ENCODE results near the gene KATNBL1.
A peak's percentile ranks its signal among the peaks of the same experiment; 100 is the strongest.

KATNBL1 gene, protein sequence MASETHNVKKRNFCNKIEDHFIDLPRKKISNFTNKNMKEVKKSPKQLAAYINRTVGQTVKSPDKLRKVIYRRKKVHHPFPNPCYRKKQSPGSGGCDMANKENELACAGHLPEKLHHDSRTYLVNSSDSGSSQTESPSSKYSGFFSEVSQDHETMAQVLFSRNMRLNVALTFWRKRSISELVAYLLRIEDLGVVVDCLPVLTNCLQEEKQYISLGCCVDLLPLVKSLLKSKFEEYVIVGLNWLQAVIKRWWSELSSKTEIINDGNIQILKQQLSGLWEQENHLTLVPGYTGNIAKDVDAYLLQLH

DNA sequence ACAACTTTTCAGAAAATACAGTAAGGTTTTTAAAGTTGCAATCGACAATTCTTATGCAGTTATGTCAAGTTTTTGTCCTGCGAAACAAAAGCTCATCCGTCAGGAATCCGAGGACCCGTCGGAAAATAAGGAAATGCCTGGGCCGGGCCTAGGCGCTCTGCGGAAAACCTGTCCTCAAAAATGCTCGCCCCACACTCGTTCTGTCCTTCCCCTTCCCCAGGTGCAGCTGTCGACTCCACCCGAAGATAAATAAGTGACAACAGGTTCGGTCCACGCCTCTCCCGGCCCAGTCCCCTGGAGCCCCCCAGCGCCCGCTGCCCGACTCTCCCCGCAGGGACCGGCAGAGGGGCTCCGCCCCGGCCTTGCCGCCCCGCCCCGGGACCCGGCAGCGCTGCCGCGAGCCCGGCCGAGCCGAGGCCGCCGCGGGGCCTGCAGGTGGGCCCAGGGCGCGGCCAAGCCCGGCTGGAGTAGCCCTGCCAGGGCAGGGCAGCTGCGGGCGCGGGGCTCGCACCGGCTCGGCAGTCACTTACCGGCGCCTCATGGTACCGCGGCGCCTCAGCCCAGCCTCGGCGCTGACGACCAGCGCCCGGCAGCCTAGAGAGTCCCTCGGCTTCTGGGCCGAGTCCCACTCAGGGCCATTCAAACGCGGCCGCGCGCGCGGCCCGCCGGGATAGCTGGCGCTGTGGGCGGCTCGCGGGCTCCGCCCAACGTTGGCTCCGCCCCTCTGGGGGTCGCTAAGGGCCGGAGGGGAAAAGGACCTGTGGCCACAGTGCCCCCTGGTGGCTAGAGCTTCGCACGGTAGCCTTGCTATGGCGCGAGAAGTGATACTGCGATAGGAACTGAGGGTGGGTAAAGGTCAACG lies at the start of gene KATNBL1:
KATNBL1 (minus strand) TSS at position 676 of the 862 bp plus-strand sequence. CDS start 46,420 bp downstream, outside the sequence.
- DNase-seq, result peak; percentile 79

- no peak for DNase-seq
Observed at GRCh38 chr15:34259566-34259965, 49.7 kb upstream of the KATNBL1 start.

DNA sequence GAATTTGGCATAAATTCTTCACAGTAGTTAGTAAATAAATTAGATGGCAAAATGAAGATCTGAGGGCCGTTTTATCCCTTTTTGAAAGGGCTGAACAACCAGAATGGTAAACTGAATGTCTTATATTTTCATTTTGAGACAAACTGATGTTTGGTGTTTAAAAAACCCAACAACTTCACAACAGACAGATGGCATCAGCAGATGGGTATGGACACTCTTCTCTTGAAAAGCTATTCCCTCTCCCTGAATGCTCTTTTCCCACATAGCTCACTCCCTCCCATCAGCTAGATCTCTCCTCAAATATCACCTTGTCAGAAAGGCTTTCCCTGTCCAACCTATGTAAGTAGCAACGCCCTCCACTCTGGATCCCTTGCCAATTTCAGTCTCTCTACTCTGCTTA lies 48.3 kb upstream of the KATNBL1 start:
- no peak for DNase-seq

DNA sequence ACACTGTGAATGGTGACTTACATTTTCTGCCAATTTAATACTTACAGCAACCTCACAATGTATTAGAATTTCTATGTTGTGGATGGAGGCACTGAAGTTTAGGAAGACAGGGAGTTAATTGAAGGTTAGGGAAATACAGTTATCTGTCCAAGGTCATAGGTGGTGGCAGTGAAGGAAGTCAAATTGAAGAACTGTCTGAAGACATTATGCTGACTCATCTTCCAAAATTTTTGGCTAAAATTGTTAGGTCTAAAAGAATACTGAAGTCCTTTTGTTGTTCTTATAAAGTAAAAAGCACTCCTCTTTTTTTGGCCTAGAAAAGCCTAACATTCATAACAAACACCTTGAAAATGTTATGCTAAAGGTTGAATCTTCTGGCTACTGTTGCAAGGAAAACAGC lies 42.6 kb upstream of the KATNBL1 start:
- no peak for DNase-seq

- no peak for DNase-seq
Observed at GRCh38 chr15:34248190-34248589, 38.3 kb upstream of the KATNBL1 start.

DNA sequence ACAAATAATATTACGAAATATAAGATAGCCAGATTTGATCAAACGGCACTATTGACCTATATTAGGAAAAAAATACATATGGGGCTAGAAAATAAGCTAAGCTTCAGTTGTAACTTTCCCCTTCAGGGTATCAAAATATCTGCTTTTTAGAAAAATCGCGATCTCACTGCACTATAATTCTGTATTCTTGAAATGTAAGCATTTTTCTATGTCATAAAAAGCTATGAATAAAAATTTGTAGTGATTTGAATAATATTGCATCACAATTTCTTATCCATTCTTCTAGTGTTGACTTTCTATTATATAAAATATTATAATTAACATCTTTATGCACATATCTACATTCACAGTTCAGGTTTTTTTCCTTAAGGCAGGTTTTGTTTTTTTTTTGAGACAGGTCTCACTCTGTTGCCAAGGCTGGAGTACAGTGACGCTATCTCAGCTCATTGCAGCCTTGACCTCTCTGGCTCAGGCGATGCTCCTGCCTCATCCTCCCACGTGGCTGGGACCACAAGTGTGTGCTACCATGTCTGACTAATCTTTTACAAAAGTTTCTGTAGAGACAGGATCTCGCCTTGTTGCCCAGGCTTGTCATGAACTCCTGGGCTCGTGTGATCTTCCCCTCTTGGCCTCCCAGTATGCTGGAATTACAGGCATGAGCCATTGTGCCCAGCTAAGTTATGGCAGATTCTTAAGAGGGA lies 36.5 kb upstream of the KATNBL1 start:
- no peak for DNase-seq

DNA sequence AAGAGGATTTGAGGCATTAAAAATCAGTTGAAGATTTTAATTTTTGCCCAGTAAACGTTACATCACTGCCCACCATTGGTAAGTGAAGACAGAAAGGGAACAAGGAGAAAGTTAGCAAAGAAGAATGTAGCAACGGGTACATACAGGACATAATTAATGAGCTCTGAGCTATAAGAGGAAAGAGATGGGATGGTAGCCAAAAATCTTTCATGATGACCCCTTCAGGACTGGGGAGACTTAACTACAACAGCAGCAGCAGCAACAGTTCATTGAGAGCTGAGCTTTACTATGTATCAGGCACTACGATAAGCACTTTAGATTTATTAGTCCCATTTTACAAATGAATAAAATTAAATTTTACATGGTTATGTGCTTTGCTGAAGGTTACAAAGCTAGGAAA lies 33.3 kb upstream of the KATNBL1 start:
- DNase-seq, result no peak

GRCh38 chr15:34242331-34242710 lies 32.4 kb upstream of the KATNBL1 start:
- DNase-seq, result no peak

DNA sequence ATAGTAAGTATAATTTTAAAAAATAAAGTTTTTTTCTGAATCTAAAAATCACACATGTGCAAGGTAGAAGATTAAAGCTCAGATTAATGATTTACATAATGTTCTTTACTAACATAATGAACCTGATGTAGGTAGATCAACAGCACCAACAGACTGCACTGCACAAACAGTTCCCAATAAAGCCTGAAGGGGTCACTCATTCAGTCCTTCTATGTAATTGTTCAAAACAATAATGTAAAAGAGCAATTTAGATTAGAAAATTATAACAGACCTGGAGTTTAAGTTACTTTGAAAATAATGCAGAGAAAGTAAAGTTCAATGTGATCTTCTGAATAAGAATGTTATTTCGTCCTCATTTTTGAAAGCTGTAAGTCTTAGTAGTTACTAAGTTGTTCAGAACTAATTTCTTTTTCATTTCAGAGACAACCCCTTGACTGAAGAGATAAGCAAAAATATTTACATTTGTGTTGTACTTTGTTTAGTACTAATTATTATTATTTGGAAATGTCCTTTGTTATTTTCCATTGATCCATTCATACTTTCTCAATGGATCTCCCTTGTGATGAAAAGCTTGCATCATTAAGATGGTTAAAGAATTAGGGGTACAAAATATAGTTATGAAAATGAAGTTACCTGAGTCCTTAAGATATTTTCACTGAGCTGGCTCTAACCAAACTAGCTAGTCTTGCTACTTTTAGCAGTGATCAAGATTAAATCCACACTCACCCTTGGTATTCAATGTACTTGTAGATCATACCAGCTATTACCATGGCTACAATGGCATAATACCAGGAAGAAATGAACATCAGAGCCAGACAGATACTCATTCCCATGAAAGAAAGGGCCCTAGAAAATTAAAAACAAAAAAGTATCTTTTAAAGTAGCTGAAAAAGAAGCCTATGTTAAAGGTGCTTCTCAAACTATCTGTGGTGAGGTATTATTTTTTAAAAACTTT lies 31.8 kb upstream of the KATNBL1 start:
- no peak for DNase-seq

- DNase-seq, result no peak
Observed at GRCh38 chr15:34240537-34240936, 30.6 kb upstream of the KATNBL1 start.

DNA sequence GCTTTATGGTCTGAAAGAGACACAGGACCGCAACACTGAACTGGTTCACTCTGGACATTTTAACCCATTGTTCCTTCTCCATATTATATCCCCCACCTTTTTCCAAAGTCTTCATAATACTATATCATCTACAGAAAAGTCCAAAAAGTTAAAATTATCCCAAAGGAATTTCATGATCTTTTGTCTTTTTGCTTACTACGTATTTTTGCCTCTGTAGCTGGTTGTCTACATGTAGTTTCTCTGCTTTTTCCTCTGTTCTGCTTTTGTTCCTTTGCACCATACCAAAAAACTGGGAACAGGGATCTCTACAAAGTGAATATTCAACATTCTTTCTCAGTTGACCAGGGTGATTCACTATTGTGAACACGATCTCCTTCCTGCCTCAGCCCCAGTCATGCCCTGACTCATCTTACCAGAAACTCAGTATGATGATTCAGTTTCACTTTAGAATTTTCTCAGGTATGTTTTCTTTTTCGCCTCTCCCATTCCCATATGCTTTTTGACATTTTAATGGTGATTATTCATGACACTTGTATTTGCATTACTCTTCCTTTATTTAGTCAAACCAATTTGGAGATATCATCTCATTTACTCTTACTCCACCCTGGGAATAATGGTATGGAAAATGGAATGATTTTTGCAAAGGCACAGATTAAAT lies 29.4 kb upstream of the KATNBL1 start:
- DNase-seq, result peak; percentile 64

- DNase-seq, result no peak
Observed at GRCh38 chr15:34233614-34234013, 23.7 kb upstream of the KATNBL1 start.

GRCh38 chr15:34223904-34224596 lies 14.2 kb upstream of the KATNBL1 start:
- no peak for DNase-seq

- peak; percentile 43 for DNase-seq
Observed at GRCh38 chr15:34217587-34218225, 7.8 kb upstream of the KATNBL1 start.

GRCh38 chr15:34216527-34217270 lies 6.8 kb upstream of the KATNBL1 start:
- DNase-seq, result no peak

- DNase-seq, result no peak
Observed at GRCh38 chr15:34214135-34214534, 4.2 kb upstream of the KATNBL1 start.

- no peak for DNase-seq
Observed at GRCh38 chr15:34213690-34214089, 3.8 kb upstream of the KATNBL1 start.

DNA sequence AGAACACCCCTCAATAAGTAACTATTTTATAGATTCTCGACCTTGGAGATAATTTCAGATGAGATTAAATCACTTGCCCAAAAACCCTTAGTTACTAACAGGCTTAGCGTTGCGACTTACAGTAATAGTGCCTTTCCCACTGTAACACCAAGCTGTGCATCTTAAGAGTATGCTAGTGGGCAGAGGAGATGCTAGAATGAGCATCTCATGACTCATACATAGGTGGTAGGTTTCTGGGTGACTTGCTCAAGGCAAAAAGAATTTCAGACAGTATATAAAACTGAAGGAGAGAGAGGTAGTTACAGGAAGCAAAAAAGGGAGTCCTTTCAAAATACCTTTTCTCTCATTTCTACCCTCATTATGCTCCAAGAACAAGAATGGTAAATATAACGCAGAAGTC lies 3.9 kb downstream of the KATNBL1 start:
- peak; percentile 54 for DNase-seq

DNA sequence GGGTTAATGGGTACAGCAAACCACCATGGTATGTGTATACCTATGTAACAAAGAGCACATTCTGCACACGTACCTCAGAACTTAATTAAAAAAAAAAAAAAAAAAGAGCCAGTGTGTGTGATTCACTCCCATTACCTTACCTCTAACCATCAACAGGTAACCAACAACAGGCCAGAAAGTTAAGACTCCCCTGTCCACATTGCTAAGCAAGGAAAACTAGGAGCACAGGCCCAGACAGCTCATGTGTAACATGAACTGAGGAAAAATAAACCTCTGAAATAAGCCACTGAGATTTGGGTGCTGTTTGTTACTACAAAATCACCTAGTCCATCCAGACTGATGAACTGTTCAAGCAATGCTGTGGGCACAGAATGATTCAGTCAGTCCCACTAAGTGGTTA lies 6.0 kb downstream of the KATNBL1 start:
- no peak for DNase-seq

GRCh38 chr15:34203305-34203704 lies 6.6 kb downstream of the KATNBL1 start:
- no peak for DNase-seq
